ENCODE results near the gene OR10P1.

OR10P1 gene

GRCh38 chr12:55658635-55659391 lies 22.1 kb downstream of the OR10P1 start:
- TF ChIP-seq CTCF (IDR thresholded peaks at IDR 0.05; ENCODE audit: low read depth, low read length, missing control alignments) = no peak
- no peak overlapping the region for H3K4me3 ChIP-seq (replicated peaks; ENCODE audit: low read depth, low read length)
- no peak for DNase-seq (ENCODE audit: extremely low read depth, low read depth)

GRCh38 chr12:55659486-55660385 lies 23.0 kb downstream of the OR10P1 start:
- peak; percentile 61 for TF ChIP-seq CTCF (IDR thresholded peaks at IDR 0.05; ENCODE audit: low read depth, low read length, missing control alignments)
- no peak for DNase-seq (ENCODE audit: extremely low read depth, low read depth)

GRCh38 chr12:55663391-55663790 lies 26.7 kb downstream of the OR10P1 start:
- no peak for DNase-seq (ENCODE audit: extremely low read depth, low read depth)
- TF ChIP-seq CTCF (IDR thresholded peaks at IDR 0.05; ENCODE audit: low read depth, low read length, missing control alignments) = no peak
- H3K4me3 ChIP-seq (replicated peaks; ENCODE audit: low read depth, low read length) = no peak overlapping the region

More at GRCh38 chr12:55659486-55660385, 23.0 kb downstream of the OR10P1 start:
- no peak overlapping the region for H3K4me3 ChIP-seq (replicated peaks; ENCODE audit: low read depth, low read length)

GRCh38 chr12:55664826-55665225 lies 28.1 kb downstream of the OR10P1 start:
- no peak for TF ChIP-seq CTCF (IDR thresholded peaks at IDR 0.05; ENCODE audit: low read depth, low read length, missing control alignments)
- no peak for DNase-seq (ENCODE audit: extremely low read depth, low read depth)
- H3K4me3 ChIP-seq (replicated peaks; ENCODE audit: low read depth, low read length) = no peak overlapping the region

GRCh38 chr12:55666508-55666907 lies 29.8 kb downstream of the OR10P1 start:
- no peak for DNase-seq (ENCODE audit: extremely low read depth, low read depth)

GRCh38 chr12:55670276-55670675 lies 33.6 kb downstream of the OR10P1 start:
- DNase-seq (ENCODE audit: extremely low read depth, low read depth) = no peak

More at GRCh38 chr12:55666508-55666907, 29.8 kb downstream of the OR10P1 start:
- H3K4me3 ChIP-seq (replicated peaks; ENCODE audit: low read depth, low read length) = no peak overlapping the region
- TF ChIP-seq CTCF (IDR thresholded peaks at IDR 0.05; ENCODE audit: low read depth, low read length, missing control alignments) = no peak

More at GRCh38 chr12:55670276-55670675, 33.6 kb downstream of the OR10P1 start:
- TF ChIP-seq CTCF (IDR thresholded peaks at IDR 0.05; ENCODE audit: low read depth, low read length, missing control alignments) = no peak
- H3K4me3 ChIP-seq (replicated peaks; ENCODE audit: low read depth, low read length) = no peak overlapping the region
